Hematopoietic multipotent progenitor cell treated with erythropoietin and hydrocortisone succinate and interleukin-3 and kit ligand, for 4 days (in vitro differentiated cells): ENCODE results near the gene PLLP.

Source experiments
- DNase-seq: peaks from one replicate; pipeline ENCODE4 v3.0.0-alpha.2; 2015

Gene PLLP

DNA sequence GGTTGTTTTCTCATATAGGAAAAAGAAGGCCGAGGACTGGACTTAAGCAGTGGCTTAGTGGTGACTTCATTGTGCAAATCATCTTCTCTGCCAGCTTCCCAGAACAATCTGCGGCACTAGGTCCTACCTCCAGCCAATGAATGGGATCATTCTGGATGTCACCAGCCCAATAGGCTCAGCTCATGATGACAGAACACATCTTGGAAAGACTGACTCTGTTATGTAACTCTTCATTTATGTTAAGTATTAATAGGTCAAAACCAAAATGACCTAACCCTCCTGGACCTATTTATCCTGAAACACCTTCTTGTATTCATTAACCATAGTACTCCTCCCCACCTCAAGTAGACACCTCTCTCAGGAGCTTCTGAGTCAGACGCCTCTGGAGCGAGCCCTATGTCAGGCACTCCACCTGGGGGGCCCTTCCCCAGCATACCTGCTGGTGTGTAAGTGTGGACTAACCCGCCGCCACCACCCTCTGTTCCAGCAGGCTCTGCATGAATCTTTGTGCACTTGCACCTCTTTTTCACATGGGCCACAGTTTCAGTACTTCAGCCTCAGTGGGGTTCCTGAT, 32.2 kb downstream of the PLLP start:
- no peak for DNase-seq

DNA sequence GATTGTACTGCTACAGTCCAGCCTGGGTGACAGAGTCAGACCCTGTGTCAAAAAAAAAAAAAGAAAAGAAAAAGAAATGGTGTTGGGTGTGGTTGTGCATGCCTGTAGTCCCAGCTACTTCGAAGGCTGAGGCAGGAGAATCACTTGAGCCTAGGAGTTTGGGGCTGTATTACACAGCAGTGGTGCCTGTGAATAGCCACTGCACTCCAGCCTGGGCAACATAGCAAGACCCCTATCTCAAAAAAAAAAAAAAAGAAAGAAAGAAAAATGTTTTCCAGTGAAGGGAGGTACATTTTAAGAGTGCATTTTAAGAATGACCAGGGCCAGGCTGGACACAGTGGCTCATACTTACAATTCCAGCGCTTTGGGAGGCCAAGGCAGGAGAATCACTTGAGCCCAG, 33.1 kb downstream of the PLLP start:
- DNase-seq, result no peak

- DNase-seq, result peak; percentile 35
Observed at GRCh38 chr16:57245472-57246113, 38.9 kb downstream of the PLLP start.

DNA sequence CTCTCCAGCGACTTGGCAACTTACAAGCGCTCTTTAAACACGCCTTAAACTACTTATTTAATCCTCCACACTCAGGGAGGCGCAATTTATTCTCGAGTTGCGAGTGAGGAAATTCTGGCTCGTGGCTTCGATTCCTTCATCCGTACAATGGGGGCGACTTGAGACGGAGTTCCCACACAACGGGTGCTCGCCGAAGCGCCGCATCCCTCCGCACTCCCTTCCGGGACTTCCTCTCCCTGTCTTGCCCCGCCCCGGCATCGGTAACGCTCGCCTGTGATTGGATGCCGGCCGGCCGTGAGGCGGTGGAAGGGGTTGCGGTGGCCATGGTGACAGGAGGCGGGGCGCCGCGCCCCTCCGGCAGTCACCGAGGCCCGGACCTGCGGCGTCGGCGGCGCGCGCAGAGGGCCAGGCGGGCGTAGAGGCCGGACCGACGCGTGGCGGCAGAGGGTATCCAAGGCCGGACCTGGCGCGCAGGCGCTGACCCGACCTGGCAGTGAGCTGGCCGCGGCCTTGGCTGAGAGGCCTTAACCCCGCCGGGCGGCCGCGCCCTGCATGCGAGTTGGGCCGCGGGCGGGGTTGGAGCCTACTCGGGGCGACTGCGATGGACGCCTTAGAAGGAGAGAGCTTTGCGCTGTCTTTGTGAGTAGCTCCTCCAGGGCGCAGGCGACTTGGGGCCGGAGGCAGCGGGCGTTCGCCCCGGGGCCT, 39.6 kb downstream of the PLLP start, which contains the start of gene ARL2BP:
ARL2BP (plus strand) TSS at position 493 of the 705 bp plus-strand sequence; CDS start at position 602, 109 bp downstream.
- DNase-seq, result peak; percentile 99

GRCh38 chr16:57244463-57244766, 40.1 kb downstream of the PLLP start:
- no peak for DNase-seq

- DNase-seq, result no peak
Observed at GRCh38 chr16:57242650-57243049, 41.8 kb downstream of the PLLP start.

GRCh38 chr16:57240851-57241250, 43.6 kb downstream of the PLLP start:
- DNase-seq, result peak; percentile 34

- DNase-seq, result no peak
Observed at GRCh38 chr16:57239107-57239506, 45.4 kb downstream of the PLLP start.

DNA sequence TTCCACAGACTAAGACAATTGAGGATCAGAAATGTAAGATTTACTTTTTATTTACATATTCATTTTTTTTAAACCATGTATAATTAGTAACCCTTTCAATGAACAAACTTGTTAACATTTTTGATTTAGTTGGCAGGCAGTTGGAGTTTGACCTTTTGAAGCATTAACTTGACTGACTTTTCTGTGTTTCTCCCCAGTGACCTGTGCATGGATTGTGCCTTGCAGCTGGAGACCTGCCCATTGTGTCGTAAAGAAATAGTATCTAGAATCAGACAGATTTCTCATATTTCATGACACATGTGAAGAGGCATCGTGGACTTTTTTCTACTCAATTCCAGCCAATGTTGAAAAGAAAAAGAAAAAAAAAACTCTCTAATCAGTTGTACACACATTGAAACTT, 45.8 kb downstream of the PLLP start:
- no peak for DNase-seq

DNA sequence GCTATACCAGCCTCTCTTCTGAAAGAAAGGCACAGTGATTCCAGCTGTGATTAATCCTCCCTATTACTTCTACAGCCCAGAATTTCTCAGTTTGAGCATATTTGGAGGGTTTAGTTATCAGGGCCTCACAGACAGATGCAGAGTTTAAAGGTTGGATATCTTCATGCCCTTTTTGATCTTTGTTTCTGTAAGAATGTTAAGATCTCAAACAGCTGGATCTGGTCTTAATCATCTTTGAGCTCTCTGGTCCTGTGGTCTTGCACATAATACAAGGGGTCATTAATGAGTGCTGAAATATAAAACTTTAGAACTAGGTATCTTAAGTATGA, 48.5 kb downstream of the PLLP start:
- DNase-seq, result no peak

GRCh38 chr16:57235128-57236021, 49.1 kb downstream of the PLLP start:
- DNase-seq, result peak; percentile 47

GRCh38 chr16:57234707-57235092, 49.8 kb downstream of the PLLP start:
- DNase-seq, result no peak

- DNase-seq, result no peak
Observed at GRCh38 chr16:57233944-57234706, 50.3 kb downstream of the PLLP start.

- no peak for DNase-seq
Observed at GRCh38 chr16:57231821-57232350, 52.6 kb downstream of the PLLP start.

DNA sequence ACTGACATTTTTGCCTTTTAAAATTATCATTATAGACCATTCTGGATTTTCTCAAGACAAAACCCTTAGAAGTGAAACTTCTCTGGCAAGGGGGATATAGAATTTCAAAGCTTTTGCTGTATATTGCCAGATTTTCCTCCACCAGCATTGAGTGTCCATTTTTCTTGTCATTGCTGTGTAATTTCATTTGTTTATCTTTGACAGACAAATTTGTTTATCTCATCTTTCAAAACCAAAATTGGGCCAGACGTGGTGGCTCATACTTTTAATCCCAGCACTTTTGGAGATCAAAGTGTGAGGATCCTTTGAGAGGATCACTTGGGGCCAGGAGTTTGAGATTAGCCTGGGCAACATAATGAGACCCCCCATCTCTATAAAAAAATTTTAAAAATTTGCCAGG, 55.4 kb downstream of the PLLP start:
- no peak for DNase-seq

GRCh38 chr16:57226701-57227621, 57.5 kb downstream of the PLLP start:
- no peak for DNase-seq

DNA sequence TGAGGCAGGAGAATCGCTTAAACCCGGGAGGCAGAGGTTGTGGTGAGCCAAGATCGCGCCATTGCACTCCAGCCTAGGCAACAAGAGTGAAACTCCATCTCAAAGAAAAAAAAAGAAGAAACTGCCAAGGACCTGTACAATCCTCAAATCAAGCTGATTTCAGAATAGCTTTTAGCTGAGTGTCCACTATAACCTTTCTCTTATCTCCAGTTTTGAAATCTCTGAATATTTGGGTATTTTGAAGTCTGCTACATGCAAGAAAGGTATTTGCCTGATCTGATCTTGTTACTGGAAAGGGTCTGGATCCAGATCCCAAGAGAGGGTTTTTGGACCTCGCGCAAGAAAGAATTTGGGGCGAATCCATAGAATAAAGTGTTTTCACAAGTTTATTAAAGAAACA, 58.5 kb downstream of the PLLP start:
- DNase-seq, result no peak

DNA sequence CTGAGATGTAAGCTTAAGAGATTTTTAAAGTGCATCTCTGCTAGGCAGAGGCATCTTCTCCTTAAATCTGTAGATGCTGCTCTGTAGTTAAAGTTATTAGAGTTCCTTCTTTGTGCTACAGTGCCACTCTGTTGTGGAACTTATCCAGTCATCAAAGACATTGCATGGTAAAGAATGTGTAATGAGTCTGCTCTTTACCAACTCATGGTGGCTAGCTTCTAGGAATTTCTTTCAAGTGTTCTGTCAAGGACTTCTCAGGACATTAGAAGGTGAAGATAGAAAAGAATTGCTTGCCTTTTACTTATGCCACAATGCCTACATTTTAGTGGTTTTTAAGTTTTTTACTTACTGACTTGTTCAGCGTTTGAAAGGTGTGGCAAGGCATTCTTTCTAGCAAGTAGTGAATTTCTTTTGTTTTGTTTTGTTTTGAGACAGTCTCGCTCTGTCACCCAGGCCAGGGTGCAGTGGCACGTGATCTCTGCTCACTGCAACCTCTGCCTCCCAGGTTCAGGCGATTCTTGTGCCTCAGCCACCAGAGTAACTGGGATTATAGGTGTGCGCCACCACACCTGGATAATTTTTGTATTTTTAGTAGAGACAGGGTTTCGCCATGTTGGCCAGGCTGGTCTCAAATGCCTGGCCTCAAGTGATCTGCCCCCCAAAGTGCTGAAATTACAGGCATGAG, 59.7 kb downstream of the PLLP start:
- DNase-seq, result no peak

- no peak for DNase-seq
Observed at GRCh38 chr16:57223057-57223456, 61.4 kb downstream of the PLLP start.

DNA sequence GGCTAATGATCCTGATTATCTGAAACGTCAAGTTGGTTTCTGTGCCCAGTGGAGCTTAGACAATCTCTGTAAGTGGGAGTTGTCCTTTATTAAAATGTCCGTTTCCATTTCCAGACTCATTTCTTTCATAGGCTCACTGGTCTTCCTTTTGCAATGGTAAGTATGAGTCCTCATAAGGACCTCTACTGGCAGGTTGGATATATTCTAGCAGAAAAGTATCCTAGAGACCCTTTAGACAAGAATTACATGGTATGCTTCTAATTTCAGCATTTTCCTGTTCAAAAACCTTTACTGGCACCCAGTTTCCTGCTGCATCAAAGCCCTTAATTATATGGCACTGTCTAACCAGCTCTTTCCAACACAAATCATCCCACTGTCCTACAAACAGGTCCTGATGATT, 67.5 kb downstream of the PLLP start:
- no peak for DNase-seq

DNA sequence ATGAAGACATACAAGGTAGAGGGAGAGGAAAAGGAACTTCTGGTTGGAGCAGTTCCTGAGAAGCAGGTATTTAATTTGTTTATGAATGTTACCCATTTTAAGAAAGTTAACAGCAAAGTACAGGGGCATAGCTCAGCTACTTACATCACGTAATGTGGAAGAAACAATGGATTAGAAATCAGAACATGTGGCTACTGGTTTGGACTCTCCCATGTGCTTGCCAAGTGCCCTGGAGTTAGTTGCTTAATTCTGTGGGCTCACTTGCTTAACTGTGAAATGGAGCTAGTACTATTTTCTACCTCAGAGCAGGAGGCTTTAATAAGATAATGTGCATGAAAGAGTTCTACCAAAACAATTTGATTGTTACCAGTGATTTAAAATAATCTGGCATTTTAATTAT, 71.0 kb downstream of the PLLP start:
- DNase-seq, result no peak
